ENCODE results near the gene UST. TPM values are rescaled to one million over a fixed set of nuclear protein-coding genes. Genes with fewer than 3 reads are reported as not detected.

The UST gene
- total and polyA plus RNA-seq, 2 experiments from 2014 or later, result 8.0 to 11.7 TPM

GRCh38 chr6:148808786-148809304 lies 62.0 kb downstream of the UST start:
- no peaks in the 10 kb centered on the region for H3K79me2 ChIP-seq
- peaks cover 12% of the 10 kb centered on the region for H3K4me1 ChIP-seq (ENCODE audit: insufficient read depth)
- no peak overlapping the region for H3K4me2 ChIP-seq
- no peaks in the 10 kb centered on the region for H4K20me1 ChIP-seq (ENCODE audit: insufficient read depth, poor library complexity, severe bottlenecking)
- 85% methylated on average over 5 of the region's 5 CpGs for WGBS (ENCODE audit: low lambda C conversion rate, missing lambda C conversion rate)
- DNase-seq (ENCODE audit: low spot score), result no peak
- no peak overlapping the region for H3K27ac ChIP-seq
- no peaks in the 10 kb centered on the region for H3K9me3 ChIP-seq (ENCODE audit: low read depth)
- H2AFZ ChIP-seq, result no peak overlapping the region
- no peaks in the 10 kb centered on the region for H3K27me3 ChIP-seq
- H3K9me2 ChIP-seq (replicated peaks; ENCODE audit: insufficient read depth), result no peaks in the 10 kb centered on the region
- H3K36me3 ChIP-seq (replicated peaks; ENCODE audit: insufficient read depth, low read depth), result no peaks in the 10 kb centered on the region
- TF ChIP-seq EZH2 (IDR thresholded peaks at IDR 0.05; ENCODE audit: borderline replicate concordance) (no peak), EZH2phosphoT487 (IDR thresholded peaks at IDR 0.05; ENCODE audit: low read depth, severe bottlenecking, unreplicated experiment) (no peak)
- TF ChIP-seq, protein P1, sequence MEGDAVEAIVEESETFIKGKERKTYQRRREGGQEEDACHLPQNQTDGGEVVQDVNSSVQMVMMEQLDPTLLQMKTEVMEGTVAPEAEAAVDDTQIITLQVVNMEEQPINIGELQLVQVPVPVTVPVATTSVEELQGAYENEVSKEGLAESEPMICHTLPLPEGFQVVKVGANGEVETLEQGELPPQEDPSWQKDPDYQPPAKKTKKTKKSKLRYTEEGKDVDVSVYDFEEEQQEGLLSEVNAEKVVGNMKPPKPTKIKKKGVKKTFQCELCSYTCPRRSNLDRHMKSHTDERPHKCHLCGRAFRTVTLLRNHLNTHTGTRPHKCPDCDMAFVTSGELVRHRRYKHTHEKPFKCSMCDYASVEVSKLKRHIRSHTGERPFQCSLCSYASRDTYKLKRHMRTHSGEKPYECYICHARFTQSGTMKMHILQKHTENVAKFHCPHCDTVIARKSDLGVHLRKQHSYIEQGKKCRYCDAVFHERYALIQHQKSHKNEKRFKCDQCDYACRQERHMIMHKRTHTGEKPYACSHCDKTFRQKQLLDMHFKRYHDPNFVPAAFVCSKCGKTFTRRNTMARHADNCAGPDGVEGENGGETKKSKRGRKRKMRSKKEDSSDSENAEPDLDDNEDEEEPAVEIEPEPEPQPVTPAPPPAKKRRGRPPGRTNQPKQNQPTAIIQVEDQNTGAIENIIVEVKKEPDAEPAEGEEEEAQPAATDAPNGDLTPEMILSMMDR (IDR thresholded peaks at IDR 0.05; ENCODE audit: poor library complexity), result no peak
- H3K4me3 ChIP-seq, result no peak overlapping the region

DNA sequence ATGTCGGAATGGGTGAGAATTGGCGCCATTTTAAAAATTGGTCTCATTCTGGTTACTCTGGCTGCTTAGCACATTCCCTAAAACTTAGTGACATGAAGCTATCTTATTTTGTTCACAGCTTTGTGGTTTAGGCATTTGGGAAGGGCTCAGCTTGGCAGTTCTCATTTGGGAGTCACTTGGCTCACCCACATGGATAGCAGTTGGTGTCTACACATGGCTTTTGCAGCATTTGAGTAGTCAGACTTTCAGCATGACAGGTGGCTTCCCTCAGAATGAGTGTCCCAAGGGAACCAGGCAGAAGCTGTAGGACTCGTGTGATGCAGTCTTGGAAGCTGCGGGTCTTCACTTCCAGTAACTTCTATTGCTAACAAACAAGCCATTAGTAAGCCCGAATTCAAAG lies 64.6 kb downstream of the UST start:
- Histone ChIP-seq H3K4me3 (no peak overlapping the region), H3K79me2 (no peaks in the 10 kb centered on the region), H3K27ac (no peak overlapping the region), H3K9me3 (ENCODE audit: low read depth) (no peaks in the 10 kb centered on the region), H3K36me3 (replicated peaks; ENCODE audit: insufficient read depth, low read depth) (no peaks in the 10 kb centered on the region), H4K20me1 (ENCODE audit: insufficient read depth, poor library complexity, severe bottlenecking) (no peaks in the 10 kb centered on the region), H3K4me1 (ENCODE audit: insufficient read depth) (no peaks in the 10 kb centered on the region), H3K4me2 (no peak overlapping the region), H3K9me2 (replicated peaks; ENCODE audit: insufficient read depth) (no peaks in the 10 kb centered on the region), H3K27me3 (no peaks in the 10 kb centered on the region), H2AFZ (no peak overlapping the region)
- DNase-seq (ENCODE audit: low spot score), result no peak
- WGBS (ENCODE audit: low lambda C conversion rate, missing lambda C conversion rate), result 91% methylated on average over 5 of the region's 5 CpGs
- TF ChIP-seq EZH2 (IDR thresholded peaks at IDR 0.05; ENCODE audit: borderline replicate concordance) (no peak), EZH2phosphoT487 (IDR thresholded peaks at IDR 0.05; ENCODE audit: low read depth, severe bottlenecking, unreplicated experiment) (no peak)
- TF ChIP-seq, protein P1 (IDR thresholded peaks at IDR 0.05; ENCODE audit: poor library complexity), result no peak

- H3K4me3 ChIP-seq, result no peak overlapping the region
- 61% methylated on average over 5 of the region's 5 CpGs for WGBS (ENCODE audit: low lambda C conversion rate, missing lambda C conversion rate)
- H3K4me1 ChIP-seq (ENCODE audit: insufficient read depth), result peaks cover 7% of the 10 kb centered on the region
- no peak for DNase-seq (ENCODE audit: low spot score)
- no peaks in the 10 kb centered on the region for H3K36me3 ChIP-seq (replicated peaks; ENCODE audit: insufficient read depth, low read depth)
- H2AFZ ChIP-seq, result no peak overlapping the region
- H3K27me3 ChIP-seq, result no peaks in the 10 kb centered on the region
- no peak overlapping the region for H3K27ac ChIP-seq
- H3K9me2 ChIP-seq (replicated peaks; ENCODE audit: insufficient read depth), result no peaks in the 10 kb centered on the region
- H4K20me1 ChIP-seq (ENCODE audit: insufficient read depth, poor library complexity, severe bottlenecking), result no peaks in the 10 kb centered on the region
- peaks cover 4% of the 10 kb centered on the region for H3K79me2 ChIP-seq
- peak overlapping the region; percentile 5 for H3K4me2 ChIP-seq
- no peaks in the 10 kb centered on the region for H3K9me3 ChIP-seq (ENCODE audit: low read depth)
- TF ChIP-seq EZH2phosphoT487 (IDR thresholded peaks at IDR 0.05; ENCODE audit: low read depth, severe bottlenecking, unreplicated experiment) (no peak), EZH2 (IDR thresholded peaks at IDR 0.05; ENCODE audit: borderline replicate concordance) (no peak)
- TF ChIP-seq, protein P1 (IDR thresholded peaks at IDR 0.05; ENCODE audit: poor library complexity), result no peak
Measured at GRCh38 chr6:148814082-148814790, 67.4 kb downstream of the UST start.
